Measurements from ENCODE around the gene ZMAT5.
"Not testable (repeated sequence)": the region's sequence is repeated elsewhere in the genome, so short reads cannot be mapped to it uniquely, and the experiment has no call there.

Gene ZMAT5

DNA sequence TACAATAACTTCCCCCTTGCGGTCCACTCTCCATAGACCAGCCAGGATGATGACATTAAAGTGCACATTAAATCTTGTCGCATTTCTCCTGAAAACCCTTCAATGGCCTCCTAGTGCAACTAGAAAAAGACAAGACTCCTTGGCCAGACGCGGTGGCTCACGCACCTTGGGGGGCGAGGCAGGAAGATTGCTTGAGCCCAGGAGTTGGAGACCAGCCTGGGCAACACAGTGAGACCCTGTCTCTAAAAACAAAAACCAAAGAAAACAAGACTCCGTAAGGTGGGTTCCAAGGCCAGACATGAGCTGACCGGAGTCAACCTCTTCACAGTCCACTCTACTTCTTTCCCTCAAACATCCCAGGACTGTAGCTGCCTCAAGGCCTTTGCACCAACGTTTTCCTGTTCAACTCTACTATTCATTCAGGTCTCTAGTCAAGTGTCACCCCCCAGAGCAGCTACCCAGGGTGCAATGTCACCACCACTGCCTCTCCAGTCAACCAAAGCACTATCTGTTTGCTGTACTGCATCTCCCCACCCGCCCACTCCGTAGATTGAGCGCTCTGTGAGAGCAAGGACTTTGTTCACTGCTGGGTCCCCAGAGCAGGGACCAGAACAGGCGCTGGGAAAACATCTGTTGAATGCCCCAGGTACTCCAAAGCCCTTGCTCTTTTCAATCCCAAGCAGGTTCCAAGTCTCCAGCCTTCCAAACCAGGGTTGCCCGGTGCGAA is 739 bp downstream of the ZMAT5 start:
- H3K4me1 ChIP-seq (ENCODE audit: control insufficient read depth, insufficient read depth, low read length) = no peaks in the 10 kb centered on the region
- H3K4me3 ChIP-seq (ENCODE audit: low read depth, low read length) = peak overlapping the region; percentile 99
- peaks cover 6% of the 10 kb centered on the region for H3K36me3 ChIP-seq (ENCODE audit: control insufficient read depth, insufficient read depth, low read length)
- H3K9ac ChIP-seq (ENCODE audit: low read depth, low read length) = peak overlapping the region; percentile 97
- H3K9me3 ChIP-seq (ENCODE audit: control insufficient read depth, insufficient read depth, low read length) = no peaks in the 10 kb centered on the region
- H3K27me3 ChIP-seq (ENCODE audit: control insufficient read depth, insufficient read depth, low read length) = no peaks in the 10 kb centered on the region

- H3K36me3 ChIP-seq (ENCODE audit: control insufficient read depth, insufficient read depth, low read length) = no peaks in the 10 kb centered on the region
- H3K9me3 ChIP-seq (ENCODE audit: control insufficient read depth, insufficient read depth, low read length) = no peaks in the 10 kb centered on the region
- no peak overlapping the region for H3K4me3 ChIP-seq (ENCODE audit: low read depth, low read length)
- no peaks in the 10 kb centered on the region for H3K4me1 ChIP-seq (ENCODE audit: control insufficient read depth, insufficient read depth, low read length)
- no peak overlapping the region for H3K9ac ChIP-seq (ENCODE audit: low read depth, low read length)
- no peaks in the 10 kb centered on the region for H3K27me3 ChIP-seq (ENCODE audit: control insufficient read depth, insufficient read depth, low read length)
These were observed 4.5 kb downstream of the ZMAT5 start for GRCh38 chr22:29762263-29762662.

DNA sequence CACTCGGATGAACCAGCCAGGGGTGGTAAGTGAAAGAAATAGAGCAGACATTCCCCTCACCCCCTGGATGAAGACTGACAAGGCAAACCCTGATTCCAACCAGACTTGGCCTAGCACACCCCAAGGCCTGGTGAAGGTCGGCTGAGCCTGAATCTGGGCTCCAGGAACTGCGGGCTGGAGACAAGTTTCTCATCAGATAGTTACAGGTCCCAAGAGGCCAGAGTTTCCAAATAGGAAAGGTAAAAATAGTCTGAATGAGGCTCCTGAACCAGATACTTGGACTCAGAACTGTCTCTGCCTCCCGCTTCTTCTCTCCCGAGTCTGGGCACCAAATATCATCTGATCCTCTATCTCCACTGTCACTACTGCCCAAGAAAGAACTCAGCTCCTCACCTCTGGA is 7.8 kb downstream of the ZMAT5 start:
- no peak overlapping the region for H3K9ac ChIP-seq (ENCODE audit: low read depth, low read length)
- H3K27me3 ChIP-seq (ENCODE audit: control insufficient read depth, insufficient read depth, low read length) = no peaks in the 10 kb centered on the region
- no peaks in the 10 kb centered on the region for H3K4me1 ChIP-seq (ENCODE audit: control insufficient read depth, insufficient read depth, low read length)
- no peaks in the 10 kb centered on the region for H3K9me3 ChIP-seq (ENCODE audit: control insufficient read depth, insufficient read depth, low read length)
- H3K4me3 ChIP-seq (ENCODE audit: low read depth, low read length) = no peak overlapping the region
- no peaks in the 10 kb centered on the region for H3K36me3 ChIP-seq (ENCODE audit: control insufficient read depth, insufficient read depth, low read length)

GRCh38 chr22:29758068-29758622 is 8.7 kb downstream of the ZMAT5 start:
- no peaks in the 10 kb centered on the region for H3K36me3 ChIP-seq (ENCODE audit: control insufficient read depth, insufficient read depth, low read length)

DNA sequence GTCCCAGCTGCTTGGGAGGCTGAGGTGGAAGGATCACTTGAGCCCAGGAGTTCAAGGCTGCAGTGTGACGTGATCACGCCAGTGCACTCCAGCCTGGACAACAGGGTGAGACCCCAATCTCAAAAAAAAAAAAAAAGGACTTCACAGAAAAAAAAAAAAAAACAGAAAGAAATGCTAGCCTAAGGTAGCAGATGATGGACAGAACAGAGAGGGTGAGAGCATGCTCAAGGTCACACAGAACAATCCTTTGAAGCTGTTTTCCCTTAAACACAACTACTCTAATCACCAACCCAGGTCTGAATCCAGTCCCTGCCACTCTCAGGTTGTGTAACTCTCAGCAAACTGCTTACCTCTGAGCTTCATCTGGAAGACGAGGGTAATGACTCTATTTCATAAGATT is 9.7 kb downstream of the ZMAT5 start:
- H3K9ac ChIP-seq (ENCODE audit: low read depth, low read length) = no peak overlapping the region
- H3K27me3 ChIP-seq (ENCODE audit: control insufficient read depth, insufficient read depth, low read length) = no peaks in the 10 kb centered on the region
- no peak overlapping the region for H3K4me3 ChIP-seq (ENCODE audit: low read depth, low read length)
- H3K9me3 ChIP-seq (ENCODE audit: control insufficient read depth, insufficient read depth, low read length) = no peaks in the 10 kb centered on the region
- no peaks in the 10 kb centered on the region for H3K4me1 ChIP-seq (ENCODE audit: control insufficient read depth, insufficient read depth, low read length)
- no peaks in the 10 kb centered on the region for H3K36me3 ChIP-seq (ENCODE audit: control insufficient read depth, insufficient read depth, low read length)

More at GRCh38 chr22:29758068-29758622, 8.7 kb downstream of the ZMAT5 start:
- no peaks in the 10 kb centered on the region for H3K9me3 ChIP-seq (ENCODE audit: control insufficient read depth, insufficient read depth, low read length)
- no peaks in the 10 kb centered on the region for H3K4me1 ChIP-seq (ENCODE audit: control insufficient read depth, insufficient read depth, low read length)
- no peak overlapping the region for H3K9ac ChIP-seq (ENCODE audit: low read depth, low read length)
- no peaks in the 10 kb centered on the region for H3K27me3 ChIP-seq (ENCODE audit: control insufficient read depth, insufficient read depth, low read length)
- H3K4me3 ChIP-seq (ENCODE audit: low read depth, low read length) = no peak overlapping the region

- H3K9ac ChIP-seq (ENCODE audit: low read depth, low read length) = no peak overlapping the region
- H3K36me3 ChIP-seq (ENCODE audit: control insufficient read depth, insufficient read depth, low read length) = no peaks in the 10 kb centered on the region
- no peaks in the 10 kb centered on the region for H3K4me1 ChIP-seq (ENCODE audit: control insufficient read depth, insufficient read depth, low read length)
- no peak overlapping the region for H3K4me3 ChIP-seq (ENCODE audit: low read depth, low read length)
- H3K9me3 ChIP-seq (ENCODE audit: control insufficient read depth, insufficient read depth, low read length) = no peaks in the 10 kb centered on the region
- no peaks in the 10 kb centered on the region for H3K27me3 ChIP-seq (ENCODE audit: control insufficient read depth, insufficient read depth, low read length)
These were observed 10.5 kb downstream of the ZMAT5 start for GRCh38 chr22:29756341-29756740.

- no peak overlapping the region for H3K4me3 ChIP-seq (ENCODE audit: low read depth, low read length)
- no peaks in the 10 kb centered on the region for H3K27me3 ChIP-seq (ENCODE audit: control insufficient read depth, insufficient read depth, low read length)
- no peaks in the 10 kb centered on the region for H3K36me3 ChIP-seq (ENCODE audit: control insufficient read depth, insufficient read depth, low read length)
- H3K4me1 ChIP-seq (ENCODE audit: control insufficient read depth, insufficient read depth, low read length) = no peaks in the 10 kb centered on the region
- no peaks in the 10 kb centered on the region for H3K9me3 ChIP-seq (ENCODE audit: control insufficient read depth, insufficient read depth, low read length)
- H3K9ac ChIP-seq (ENCODE audit: low read depth, low read length) = no peak overlapping the region
These were observed 10.9 kb downstream of the ZMAT5 start for GRCh38 chr22:29755889-29756288.

DNA sequence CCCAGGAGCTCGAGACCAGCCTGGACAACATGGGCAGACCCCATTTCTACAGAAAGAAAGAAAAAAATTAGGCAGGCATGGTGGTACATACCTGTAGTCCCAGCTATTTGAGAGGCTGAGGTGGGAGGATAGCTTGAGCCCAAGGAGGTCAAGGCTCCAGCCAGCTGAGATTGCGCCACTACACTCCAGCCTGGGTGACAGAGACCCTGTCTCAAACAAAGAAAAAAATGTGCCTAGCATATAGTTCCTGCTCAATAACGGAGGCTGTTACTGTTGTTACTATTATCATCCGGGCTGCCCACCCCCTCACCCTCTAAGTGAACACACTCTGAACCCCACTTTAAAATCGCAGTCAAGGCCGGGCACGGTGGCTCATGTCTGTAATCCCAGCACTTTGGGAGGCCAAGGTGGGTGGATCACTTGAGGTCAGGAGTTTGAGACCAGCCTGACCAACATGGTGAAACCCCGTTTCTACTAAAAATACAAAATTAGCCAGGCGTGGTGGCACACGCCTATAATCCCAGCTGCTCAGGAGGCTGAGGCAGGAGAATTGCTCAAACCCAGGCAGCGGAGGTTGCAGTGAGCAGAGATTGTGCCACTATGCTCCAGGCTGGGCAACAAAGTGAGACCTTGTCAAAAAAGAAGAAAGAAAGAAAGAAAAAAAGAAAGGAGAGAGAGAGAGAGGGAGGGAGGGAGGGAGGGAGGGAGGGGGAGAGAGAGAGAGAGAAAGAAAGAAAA is 12.0 kb downstream of the ZMAT5 start:
- H3K36me3 ChIP-seq (ENCODE audit: control insufficient read depth, insufficient read depth, low read length); H3K9me3 ChIP-seq (ENCODE audit: control insufficient read depth, insufficient read depth, low read length); H3K4me3 ChIP-seq (ENCODE audit: low read depth, low read length); H3K4me1 ChIP-seq (ENCODE audit: control insufficient read depth, insufficient read depth, low read length); H3K9ac ChIP-seq (ENCODE audit: low read depth, low read length); H3K27me3 ChIP-seq (ENCODE audit: control insufficient read depth, insufficient read depth, low read length): not testable (repeated sequence)

- Histone ChIP-seq H3K4me1 (ENCODE audit: control insufficient read depth, insufficient read depth, low read length) (no peaks in the 10 kb centered on the region), H3K9ac (ENCODE audit: low read depth, low read length) (no peak overlapping the region), H3K4me3 (ENCODE audit: low read depth, low read length) (no peak overlapping the region), H3K27me3 (ENCODE audit: control insufficient read depth, insufficient read depth, low read length) (no peaks in the 10 kb centered on the region), H3K36me3 (ENCODE audit: control insufficient read depth, insufficient read depth, low read length) (no peaks in the 10 kb centered on the region), H3K9me3 (ENCODE audit: control insufficient read depth, insufficient read depth, low read length) (no peaks in the 10 kb centered on the region)
These were observed 12.8 kb downstream of the ZMAT5 start for GRCh38 chr22:29753808-29754657.

- no peaks in the 10 kb centered on the region for H3K27me3 ChIP-seq (ENCODE audit: control insufficient read depth, insufficient read depth, low read length)
- H3K4me1 ChIP-seq (ENCODE audit: control insufficient read depth, insufficient read depth, low read length) = no peaks in the 10 kb centered on the region
- no peaks in the 10 kb centered on the region for H3K9me3 ChIP-seq (ENCODE audit: control insufficient read depth, insufficient read depth, low read length)
- peaks cover 3% of the 10 kb centered on the region for H3K36me3 ChIP-seq (ENCODE audit: control insufficient read depth, insufficient read depth, low read length)
- H3K9ac ChIP-seq (ENCODE audit: low read depth, low read length) = no peak overlapping the region
- H3K4me3 ChIP-seq (ENCODE audit: low read depth, low read length) = no peak overlapping the region
These were observed 15.1 kb downstream of the ZMAT5 start for GRCh38 chr22:29751669-29752068.
